HG02870 (cell line): Measurements from ENCODE around the gene PDZD7.
"Not testable (repeated sequence)": the region's sequence is repeated elsewhere in the genome, so short reads cannot be mapped to it uniquely, and the experiment has no call there.

Experiments
- ATAC-seq: cut with Tn5 transposase; IDR thresholded peaks from one replicate; pipeline ENCODE4 v1.9.1; 2021; ENCODE audit warnings: mild to moderate bottlenecking, moderate library complexity; ENCODE audit not compliant: unreplicated experiment

The PDZD7 gene

GRCh38 chr10:101041252-101041761 lies 10.4 kb upstream of the PDZD7 start:
- ATAC-seq: peak; percentile 69

GRCh38 chr10:101040851-101041250 lies 9.9 kb upstream of the PDZD7 start:
- ATAC-seq: no peak

GRCh38 chr10:101040061-101040460 lies 9.1 kb upstream of the PDZD7 start:
- ATAC-seq: no peak

- ATAC-seq: no peak
Observed at GRCh38 chr10:101038484-101038883, 7.6 kb upstream of the PDZD7 start.

- ATAC-seq: no peak
Observed at GRCh38 chr10:101036726-101037125, 5.8 kb upstream of the PDZD7 start.

- ATAC-seq: no peak
Observed at GRCh38 chr10:101035916-101036702, 5.2 kb upstream of the PDZD7 start.

GRCh38 chr10:101035314-101035713 lies 4.4 kb upstream of the PDZD7 start:
- no peak for ATAC-seq

GRCh38 chr10:101034404-101034803 lies 3.5 kb upstream of the PDZD7 start:
- ATAC-seq: not testable (repeated sequence)

- ATAC-seq: no peak
Observed at GRCh38 chr10:101033276-101033675, 2.3 kb upstream of the PDZD7 start.

GRCh38 chr10:101032637-101033224 lies 1.8 kb upstream of the PDZD7 start:
- ATAC-seq: no peak

GRCh38 chr10:101031796-101032636 lies 1.1 kb upstream of the PDZD7 start:
- ATAC-seq: no peak

GRCh38 chr10:101030496-101031127 lies 317 bp downstream of the PDZD7 start:
- ATAC-seq: no peak

GRCh38 chr10:101029520-101030295 lies 1.2 kb downstream of the PDZD7 start:
- ATAC-seq: no peak

- ATAC-seq: no peak
Observed at GRCh38 chr10:101028446-101029337, 2.2 kb downstream of the PDZD7 start.

- no peak for ATAC-seq
Observed at GRCh38 chr10:101027106-101027720, 3.7 kb downstream of the PDZD7 start.

- no peak for ATAC-seq
Observed at GRCh38 chr10:101022967-101023705, 7.8 kb downstream of the PDZD7 start.

- ATAC-seq: no peak
Observed at GRCh38 chr10:101021692-101022251, 9.2 kb downstream of the PDZD7 start.

GRCh38 chr10:101021239-101021638 lies 9.7 kb downstream of the PDZD7 start:
- no peak for ATAC-seq
